HT-29 (cell line): ENCODE data around the gene MNX1. TPM values are rescaled to one million over a fixed set of nuclear protein-coding genes. Genes with fewer than 3 reads are reported as not detected.

Experiments used
- DNase-seq: peaks from one replicate; pipeline ENCODE4 v3.0.0-alpha.2; 2015; ENCODE audit warnings: low spot score
- total RNA-seq: library from RNA; depleted of rRNA; stranded (reverse); fragments of >200 nt; shearing (Covaris generic); gene quantifications from 2 replicates; pipeline ENCODE4 v1.2.3, GENCODE V29; 2014; rRNA removed

MNX1 gene
- total RNA-seq, 1 experiment from 2014 or later: 21.9 TPM

GRCh38 chr7:156975620-156976019, 34.8 kb downstream of the MNX1 start:
- no peak for DNase-seq

GRCh38 chr7:156969972-156970420, 40.5 kb downstream of the MNX1 start:
- DNase-seq: peak; percentile 37

GRCh38 chr7:156968183-156968582, 42.3 kb downstream of the MNX1 start:
- no peak for DNase-seq

- DNase-seq: no peak
Measured at GRCh38 chr7:156966387-156966786, 44.1 kb downstream of the MNX1 start.

GRCh38 chr7:156964971-156965370, 45.5 kb downstream of the MNX1 start:
- no peak for DNase-seq

GRCh38 chr7:156963472-156963871, 47.0 kb downstream of the MNX1 start:
- no peak for DNase-seq

GRCh38 chr7:156962897-156963296, 47.6 kb downstream of the MNX1 start:
- no peak for DNase-seq

- DNase-seq: no peak
Measured at GRCh38 chr7:156962145-156962544, 48.3 kb downstream of the MNX1 start.

GRCh38 chr7:156956727-156957126, 53.7 kb downstream of the MNX1 start:
- no peak for DNase-seq

- no peak for DNase-seq
Measured at GRCh38 chr7:156954941-156955340, 55.5 kb downstream of the MNX1 start.

Other genes with a start within 250 kb of the MNX1 start
- 131 and 151 TPM in 2 replicates for gene LMBR1, start 117.5 kb downstream of the MNX1 start, total RNA-seq
- 27.6 and 28.8 TPM in 2 replicates for gene NOM1, start 61.0 kb downstream of the MNX1 start, total RNA-seq
- gene UBE3C, start 128.3 kb upstream of the MNX1 start, total RNA-seq: 82.2 and 87.7 TPM in 2 replicates